Muscle layer of colon (tissue), 2 donors: Measurements from ENCODE around the gene KNSTRN.

Experiments
- H3K27ac ChIP-seq: one replicate; pipeline ENCODE4 v1.7.0; 2013; ENCODE audit warnings: low read depth, mild to moderate bottlenecking, low read length, moderate library complexity
- H3K27me3 ChIP-seq, 2 donors: one replicate each; pipeline ENCODE4 v1.7.0; 2013; ENCODE audit warnings: low read length in 2 of 2, mild to moderate bottlenecking in 2 of 2; ENCODE audit not compliant: insufficient read depth in 2 of 2, control insufficient read depth in 1 of 2
- H3K36me3 ChIP-seq: one replicate; pipeline ENCODE4 v1.7.0; 2013; ENCODE audit warnings: mild to moderate bottlenecking, low read length; ENCODE audit not compliant: insufficient read depth
- H3K4me1 ChIP-seq: one replicate; pipeline ENCODE4 v1.7.0; 2013; ENCODE audit warnings: mild to moderate bottlenecking, low read length; ENCODE audit not compliant: insufficient read depth
- H3K4me3 ChIP-seq, 2 donors: one replicate each; pipeline ENCODE4 v1.7.0; 2013; ENCODE audit warnings: low read length in 2 of 2, low read depth in 1 of 2, mild to moderate bottlenecking in 1 of 2, moderate library complexity in 1 of 2
- H3K9ac ChIP-seq: one replicate; pipeline ENCODE4 v1.7.0; 2013; ENCODE audit warnings: low read length
- H3K9me3 ChIP-seq: one replicate; pipeline ENCODE4 v1.7.0; 2013; ENCODE audit warnings: mild to moderate bottlenecking, low read length
- donor health status: abdominal sarcoma.
- donor health status: Adenocarcinoma of cecum.

Gene KNSTRN

DNA sequence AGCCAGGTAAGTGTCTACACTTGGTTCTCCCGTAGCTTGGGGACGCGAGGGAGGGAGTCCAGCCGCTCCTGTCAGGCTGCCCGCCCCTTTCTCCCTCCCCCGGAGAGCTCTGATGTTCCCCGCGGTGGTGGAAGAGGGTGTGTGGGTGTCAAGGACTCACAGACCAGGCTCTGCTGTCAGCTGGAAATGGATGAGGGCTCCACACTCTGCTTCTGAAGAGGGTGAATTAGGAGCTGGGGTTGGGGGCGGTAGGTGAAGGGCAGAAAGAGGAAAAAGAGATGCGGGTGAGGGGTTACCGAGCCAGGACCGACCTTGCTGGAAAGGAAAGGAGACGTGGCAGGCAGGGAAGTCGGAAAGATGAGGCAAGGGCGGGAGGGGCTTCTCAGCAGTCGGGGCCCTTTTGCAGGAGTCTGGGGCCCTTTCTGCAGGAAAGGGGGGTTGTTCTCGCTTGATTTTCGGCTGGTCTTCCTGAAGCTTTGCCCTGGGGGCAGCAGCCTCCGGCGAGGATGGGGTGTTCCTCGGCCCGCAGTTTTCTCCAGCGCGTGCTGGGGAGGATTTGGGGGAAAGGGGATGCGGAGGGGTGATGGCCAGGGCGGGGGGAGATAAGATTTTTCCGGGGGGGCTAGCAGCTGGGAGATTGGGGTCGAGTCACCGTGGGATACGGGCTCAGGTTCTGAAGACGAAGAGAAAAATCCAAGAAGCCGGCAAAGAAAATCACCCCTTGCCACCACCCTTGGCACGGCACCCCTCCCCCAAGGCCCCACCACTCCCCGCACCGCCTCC lies 57.6 kb downstream of the KNSTRN start:
- Histone ChIP-seq H3K9ac (peak overlapping the region; percentile 33), H3K4me3 (peak overlapping the region; percentile 73 to 78), H3K27ac (peak overlapping the region; percentile 45), H3K4me1 (peaks cover 43% of the 10 kb centered on the region), H3K27me3 (peaks cover 15 to 43% of the 10 kb centered on the region in 2 donors), H3K9me3 (no peaks in the 10 kb centered on the region), H3K36me3 (no peaks in the 10 kb centered on the region)

DNA sequence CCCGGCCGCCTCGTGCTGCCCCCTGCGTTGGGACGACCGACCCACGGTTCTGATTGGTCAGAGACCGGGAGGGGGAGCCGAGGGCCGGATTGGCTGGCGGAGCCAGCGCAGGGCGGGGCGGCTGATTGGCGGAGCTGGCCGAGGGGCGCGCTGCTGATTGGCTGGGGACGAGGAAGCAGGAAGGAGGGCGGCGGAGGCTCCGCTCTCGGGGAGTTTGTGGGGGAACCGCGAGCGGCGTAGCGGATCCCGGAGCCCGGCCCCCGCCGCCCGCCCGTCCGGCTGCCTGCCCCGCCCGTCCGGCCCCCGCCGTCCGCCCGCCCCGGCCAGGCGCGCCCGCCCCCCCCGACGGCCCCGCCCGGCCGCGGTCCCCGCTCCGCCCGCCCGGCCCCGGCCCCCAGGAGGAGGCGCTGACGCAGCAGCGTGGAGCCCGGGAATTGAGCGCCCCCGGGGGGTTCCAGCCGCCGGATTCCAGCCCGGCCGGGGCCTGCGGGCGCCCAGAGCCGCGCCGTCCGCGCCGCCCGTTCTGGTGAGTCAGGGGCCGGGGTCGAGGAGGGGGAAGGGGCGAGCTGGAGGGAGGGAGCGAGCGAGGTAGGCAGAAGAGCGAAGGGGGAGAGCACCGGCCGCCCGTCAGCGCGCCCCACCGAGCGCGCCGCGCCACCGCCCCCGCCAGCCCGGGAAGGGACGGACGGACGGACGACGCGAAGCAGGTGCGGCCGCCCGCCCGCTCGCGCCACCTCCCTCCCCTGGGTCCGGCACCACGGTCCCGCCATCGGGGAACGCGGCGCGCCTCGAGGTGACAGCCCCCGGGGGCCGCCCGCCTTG lies 58.4 kb downstream of the KNSTRN start, which contains the start of gene BAHD1:
BAHD1 (plus strand) TSS at position 211 of the 822 bp plus-strand sequence. CDS start 17,512 bp downstream, outside the sequence.
- H3K27ac ChIP-seq, result peak within 1 kb of the TSS; percentile 45
- H3K9me3 ChIP-seq, result no peaks in the 10 kb centered on the region
- H3K27me3 ChIP-seq, result peaks cover 15 to 35% of the 10 kb centered on the region in 2 donors
- no peaks in the 10 kb centered on the region for H3K36me3 ChIP-seq
- peaks cover 45% of the 10 kb centered on the region for H3K4me1 ChIP-seq
- peak within 1 kb of the TSS; percentile 73 to 78 for H3K4me3 ChIP-seq
- H3K9ac ChIP-seq, result peak within 1 kb of the TSS; percentile 33

DNA sequence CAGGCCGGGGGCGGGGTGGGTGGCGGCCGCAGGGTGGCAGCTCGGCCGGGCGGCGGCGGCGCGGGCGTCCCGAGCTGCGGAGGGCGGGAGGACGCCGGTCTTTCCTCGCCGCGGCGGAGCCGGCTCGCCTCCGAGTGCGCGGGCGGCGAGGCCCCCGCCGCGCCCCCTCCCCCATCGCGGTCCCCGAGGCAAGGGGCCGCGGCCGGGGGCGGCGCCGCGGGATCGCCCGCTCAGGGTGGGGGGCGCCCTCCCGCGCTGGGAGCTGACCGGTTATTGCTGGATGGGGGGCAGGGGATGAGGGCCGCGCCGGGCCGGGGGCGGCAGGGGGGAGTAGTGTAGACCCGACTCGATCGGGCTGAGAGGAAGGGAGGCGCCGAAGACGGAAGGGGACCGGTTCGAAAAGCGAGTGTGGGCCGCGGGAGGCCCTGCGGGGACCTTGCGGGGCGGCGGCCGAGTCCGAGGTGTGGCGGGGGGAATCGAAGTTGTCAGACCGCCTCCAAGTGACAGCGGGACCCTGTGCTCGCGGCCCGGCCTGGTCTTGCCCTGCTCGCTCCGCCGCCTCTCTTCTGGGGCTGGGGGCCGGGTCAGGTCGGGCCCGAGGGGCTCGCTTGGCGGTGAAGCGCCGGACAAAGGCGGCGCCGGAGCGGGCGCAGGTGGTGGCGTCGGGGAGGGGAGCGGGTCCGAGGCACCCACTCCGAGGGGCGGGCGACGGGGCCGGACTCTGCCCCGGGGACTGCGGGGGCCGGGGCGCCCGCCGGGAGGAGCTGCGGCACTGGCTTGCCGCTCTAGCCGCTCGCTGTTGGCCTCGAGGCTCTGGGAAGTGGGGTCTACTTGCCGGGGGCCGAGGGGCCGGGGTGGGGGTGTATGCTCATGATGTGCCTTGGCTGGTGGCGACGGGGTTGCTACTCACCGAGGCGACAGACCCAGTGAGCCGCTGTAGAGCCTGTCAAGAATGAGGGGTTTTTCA lies 59.3 kb downstream of the KNSTRN start:
- peak overlapping the region; percentile 30 for H3K27ac ChIP-seq

DNA sequence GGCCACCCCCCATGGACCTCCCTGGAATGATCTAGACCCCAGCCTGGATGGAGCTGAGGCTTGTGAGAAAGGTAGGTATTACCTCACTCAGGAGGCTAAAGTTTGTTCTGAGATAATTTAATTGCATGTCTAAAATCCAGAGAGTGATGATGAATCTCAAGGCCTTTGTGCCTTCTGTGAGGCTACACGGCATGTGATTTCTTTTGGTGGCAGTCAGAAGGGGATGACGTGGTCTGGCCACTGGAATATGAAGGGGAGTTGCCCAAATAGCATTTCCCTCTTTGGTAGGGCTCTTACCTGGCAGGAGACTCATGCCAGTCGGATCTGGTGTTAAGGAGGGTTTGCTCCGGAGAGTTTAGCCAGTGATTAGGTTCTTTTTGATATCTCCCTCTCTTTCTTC lies 60.7 kb downstream of the KNSTRN start:
- no peak overlapping the region for H3K27ac ChIP-seq
- no peak overlapping the region for H3K9ac ChIP-seq
- no peaks in the 10 kb centered on the region for H3K9me3 ChIP-seq
- no peaks in the 10 kb centered on the region for H3K36me3 ChIP-seq
- H3K4me1 ChIP-seq, result peaks cover 35% of the 10 kb centered on the region
- no peak overlapping the region for H3K4me3 ChIP-seq
- H3K27me3 ChIP-seq, result peaks cover 0 to 12% of the 10 kb centered on the region in 2 donors

More for the DNA sequence above, 59.3 kb downstream of the KNSTRN start:
- Histone ChIP-seq H3K9me3 (no peaks in the 10 kb centered on the region), H3K36me3 (no peaks in the 10 kb centered on the region), H3K4me1 (peaks cover 42% of the 10 kb centered on the region), H3K27me3 (peaks cover 10 to 26% of the 10 kb centered on the region in 2 donors), H3K9ac (no peak overlapping the region), H3K4me3 (peak overlapping the region; percentile 52 to 72)

DNA sequence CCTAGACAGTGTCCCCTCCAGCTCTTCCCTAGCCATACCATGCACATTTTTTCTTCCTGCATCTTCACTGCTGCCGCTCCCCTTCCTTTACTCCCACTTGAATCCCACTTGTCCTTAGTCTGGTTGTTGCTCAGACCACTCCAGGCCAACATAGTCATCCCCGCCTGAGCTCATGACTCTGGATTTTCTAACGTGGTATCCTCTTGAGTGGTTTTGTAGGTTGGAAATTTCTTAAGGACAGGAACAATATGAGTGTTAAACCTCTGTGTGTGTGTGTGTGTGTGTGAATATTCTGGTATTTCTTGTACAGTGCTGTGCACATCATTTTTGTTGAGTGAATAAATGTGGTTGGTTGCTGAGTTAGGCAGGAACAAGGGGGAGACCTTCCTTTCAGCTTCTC lies 61.3 kb downstream of the KNSTRN start:
- H3K27me3 ChIP-seq, result peaks cover 0 to 6% of the 10 kb centered on the region in 2 donors
- H3K36me3 ChIP-seq, result no peaks in the 10 kb centered on the region
- H3K9ac ChIP-seq, result no peak overlapping the region
- H3K4me1 ChIP-seq, result peaks cover 35% of the 10 kb centered on the region
- no peaks in the 10 kb centered on the region for H3K9me3 ChIP-seq
- H3K4me3 ChIP-seq, result no peak overlapping the region
- no peak overlapping the region for H3K27ac ChIP-seq
